Measurements from ENCODE around the gene PDGFC. TPM values are rescaled to one million over a fixed set of nuclear protein-coding genes. Genes with fewer than 3 reads are reported as not detected.
A peak's percentile ranks its signal among the peaks of the same experiment; 100 is the strongest.

PDGFC gene
- total and polyA plus RNA-seq, 2 of the 13 experiments (the other 11 are each of a cell fraction or from before 2014, with no cell fraction given), result 4.6 to 9.1 TPM

DNA sequence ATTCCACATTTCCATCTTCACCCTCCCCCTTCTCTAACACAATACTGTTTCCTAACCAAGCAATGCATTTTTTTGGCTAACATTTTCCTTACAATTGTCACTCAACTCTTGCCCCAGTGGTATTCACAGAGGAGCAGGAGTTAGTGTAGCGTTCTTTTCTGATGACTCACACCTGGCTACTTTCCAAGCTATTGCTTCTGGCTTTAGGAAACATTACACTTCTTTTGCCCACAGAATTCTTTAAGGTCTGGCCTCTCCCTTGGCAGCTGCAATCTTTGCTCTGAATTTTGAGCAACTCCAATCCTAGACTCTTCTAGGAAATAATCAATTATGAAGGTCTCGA is 27.5 kb upstream of the PDGFC start (continued):
- TF ChIP-seq ZNF496 (CRISPR knock-in tag; IDR thresholded peaks at IDR 0.05; ENCODE audit: insufficient replicate concordance), result no peak
- no peak for TF ChIP-seq RBM22 (optimal IDR thresholded peaks at IDR 0.05; ENCODE audit: low read length)
- TF ChIP-seq ZNF562 (CRISPR knock-in tag; IDR thresholded peaks at IDR 0.05; ENCODE audit: borderline replicate concordance), result no peak
- TF ChIP-seq FOSL1 (CRISPR knock-in tag; IDR thresholded peaks at IDR 0.05; ENCODE audit: borderline replicate concordance), result peak; percentile 60; the same call in 1 of the 2 replicates
- TF ChIP-seq, protein P1, sequence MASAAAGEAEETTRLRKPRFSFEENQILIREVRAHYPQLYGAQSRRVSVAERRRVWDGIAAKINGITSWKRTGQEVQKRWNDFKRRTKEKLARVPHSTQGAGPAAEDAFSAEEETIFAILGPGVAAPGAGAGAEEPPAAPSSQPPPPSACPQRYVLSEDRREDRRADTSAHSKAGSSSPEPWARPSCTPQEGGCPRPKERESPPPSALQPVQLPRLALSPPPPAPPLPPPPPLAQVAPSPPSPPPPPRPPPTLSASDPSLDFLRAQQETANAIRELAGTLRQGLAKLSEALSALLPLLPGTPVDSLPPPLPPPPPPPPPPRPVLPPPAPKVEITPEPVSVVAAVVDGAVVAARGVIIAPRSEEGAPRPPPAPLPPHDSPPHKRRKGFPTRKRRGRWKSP (CRISPR knock-in tag; IDR thresholded peaks at IDR 0.05), result no peak
- no peak for TF ChIP-seq ATF7 (IDR thresholded peaks at IDR 0.05)
- no peak for TF ChIP-seq ATF7 (CRISPR knock-in tag; IDR thresholded peaks at IDR 0.05)
- TF ChIP-seq ZNF879 (CRISPR knock-in tag; IDR thresholded peaks at IDR 0.05), result no peak
- TF ChIP-seq, protein P2, sequence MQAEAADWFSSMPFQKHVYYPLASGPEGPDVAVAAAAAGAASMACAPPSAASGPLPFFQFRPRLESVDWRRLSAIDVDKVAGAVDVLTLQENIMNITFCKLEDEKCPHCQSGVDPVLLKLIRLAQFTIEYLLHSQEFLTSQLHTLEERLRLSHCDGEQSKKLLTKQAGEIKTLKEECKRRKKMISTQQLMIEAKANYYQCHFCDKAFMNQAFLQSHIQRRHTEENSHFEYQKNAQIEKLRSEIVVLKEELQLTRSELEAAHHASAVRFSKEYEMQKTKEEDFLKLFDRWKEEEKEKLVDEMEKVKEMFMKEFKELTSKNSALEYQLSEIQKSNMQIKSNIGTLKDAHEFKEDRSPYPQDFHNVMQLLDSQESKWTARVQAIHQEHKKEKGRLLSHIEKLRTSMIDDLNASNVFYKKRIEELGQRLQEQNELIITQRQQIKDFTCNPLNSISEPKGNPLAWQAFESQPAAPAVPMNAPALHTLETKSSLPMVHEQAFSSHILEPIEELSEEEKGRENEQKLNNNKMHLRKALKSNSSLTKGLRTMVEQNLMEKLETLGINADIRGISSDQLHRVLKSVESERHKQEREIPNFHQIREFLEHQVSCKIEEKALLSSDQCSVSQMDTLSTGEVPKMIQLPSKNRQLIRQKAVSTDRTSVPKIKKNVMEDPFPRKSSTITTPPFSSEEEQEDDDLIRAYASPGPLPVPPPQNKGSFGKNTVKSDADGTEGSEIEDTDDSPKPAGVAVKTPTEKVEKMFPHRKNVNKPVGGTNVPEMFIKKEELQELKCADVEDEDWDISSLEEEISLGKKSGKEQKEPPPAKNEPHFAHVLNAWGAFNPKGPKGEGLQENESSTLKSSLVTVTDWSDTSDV (CRISPR knock-in tag; IDR thresholded peaks at IDR 0.05), result no peak
- peak; percentile 62; the same call in 1 of the 2 replicates for TF ChIP-seq JUNB (CRISPR knock-in tag; IDR thresholded peaks at IDR 0.05; ENCODE audit: borderline replicate concordance)
- TF ChIP-seq ZNF460 (CRISPR knock-in tag; IDR thresholded peaks at IDR 0.05; ENCODE audit: borderline replicate concordance), result no peak
- no peak for TF ChIP-seq ZNF577 (CRISPR knock-in tag; IDR thresholded peaks at IDR 0.05; ENCODE audit: borderline replicate concordance, low read depth)
- TF ChIP-seq ZNF674 (CRISPR knock-in tag; IDR thresholded peaks at IDR 0.05; ENCODE audit: low read depth), result no peak
- no peak for TF ChIP-seq ZNF703 (CRISPR knock-in tag; IDR thresholded peaks at IDR 0.05; ENCODE audit: borderline replicate concordance)
- TF ChIP-seq ZNF121 (CRISPR knock-in tag; IDR thresholded peaks at IDR 0.05), result no peak
- no peak for TF ChIP-seq HOXA3 (CRISPR knock-in tag; IDR thresholded peaks at IDR 0.05)
- TF ChIP-seq, protein P3, sequence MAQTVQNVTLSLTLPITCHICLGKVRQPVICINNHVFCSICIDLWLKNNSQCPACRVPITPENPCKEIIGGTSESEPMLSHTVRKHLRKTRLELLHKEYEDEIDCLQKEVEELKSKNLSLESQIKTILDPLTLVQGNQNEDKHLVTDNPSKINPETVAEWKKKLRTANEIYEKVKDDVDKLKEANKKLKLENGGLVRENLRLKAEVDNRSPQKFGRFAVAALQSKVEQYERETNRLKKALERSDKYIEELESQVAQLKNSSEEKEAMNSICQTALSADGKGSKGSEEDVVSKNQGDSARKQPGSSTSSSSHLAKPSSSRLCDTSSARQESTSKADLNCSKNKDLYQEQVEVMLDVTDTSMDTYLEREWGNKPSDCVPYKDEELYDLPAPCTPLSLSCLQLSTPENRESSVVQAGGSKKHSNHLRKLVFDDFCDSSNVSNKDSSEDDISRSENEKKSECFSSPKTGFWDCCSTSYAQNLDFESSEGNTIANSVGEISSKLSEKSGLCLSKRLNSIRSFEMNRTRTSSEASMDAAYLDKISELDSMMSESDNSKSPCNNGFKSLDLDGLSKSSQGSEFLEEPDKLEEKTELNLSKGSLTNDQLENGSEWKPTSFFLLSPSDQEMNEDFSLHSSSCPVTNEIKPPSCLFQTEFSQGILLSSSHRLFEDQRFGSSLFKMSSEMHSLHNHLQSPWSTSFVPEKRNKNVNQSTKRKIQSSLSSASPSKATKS (CRISPR knock-in tag; IDR thresholded peaks at IDR 0.05), result no peak
- TF ChIP-seq KDM5A (IDR thresholded peaks at IDR 0.05; ENCODE audit: borderline replicate concordance, low read length), result no peak
- TF ChIP-seq, protein P4, sequence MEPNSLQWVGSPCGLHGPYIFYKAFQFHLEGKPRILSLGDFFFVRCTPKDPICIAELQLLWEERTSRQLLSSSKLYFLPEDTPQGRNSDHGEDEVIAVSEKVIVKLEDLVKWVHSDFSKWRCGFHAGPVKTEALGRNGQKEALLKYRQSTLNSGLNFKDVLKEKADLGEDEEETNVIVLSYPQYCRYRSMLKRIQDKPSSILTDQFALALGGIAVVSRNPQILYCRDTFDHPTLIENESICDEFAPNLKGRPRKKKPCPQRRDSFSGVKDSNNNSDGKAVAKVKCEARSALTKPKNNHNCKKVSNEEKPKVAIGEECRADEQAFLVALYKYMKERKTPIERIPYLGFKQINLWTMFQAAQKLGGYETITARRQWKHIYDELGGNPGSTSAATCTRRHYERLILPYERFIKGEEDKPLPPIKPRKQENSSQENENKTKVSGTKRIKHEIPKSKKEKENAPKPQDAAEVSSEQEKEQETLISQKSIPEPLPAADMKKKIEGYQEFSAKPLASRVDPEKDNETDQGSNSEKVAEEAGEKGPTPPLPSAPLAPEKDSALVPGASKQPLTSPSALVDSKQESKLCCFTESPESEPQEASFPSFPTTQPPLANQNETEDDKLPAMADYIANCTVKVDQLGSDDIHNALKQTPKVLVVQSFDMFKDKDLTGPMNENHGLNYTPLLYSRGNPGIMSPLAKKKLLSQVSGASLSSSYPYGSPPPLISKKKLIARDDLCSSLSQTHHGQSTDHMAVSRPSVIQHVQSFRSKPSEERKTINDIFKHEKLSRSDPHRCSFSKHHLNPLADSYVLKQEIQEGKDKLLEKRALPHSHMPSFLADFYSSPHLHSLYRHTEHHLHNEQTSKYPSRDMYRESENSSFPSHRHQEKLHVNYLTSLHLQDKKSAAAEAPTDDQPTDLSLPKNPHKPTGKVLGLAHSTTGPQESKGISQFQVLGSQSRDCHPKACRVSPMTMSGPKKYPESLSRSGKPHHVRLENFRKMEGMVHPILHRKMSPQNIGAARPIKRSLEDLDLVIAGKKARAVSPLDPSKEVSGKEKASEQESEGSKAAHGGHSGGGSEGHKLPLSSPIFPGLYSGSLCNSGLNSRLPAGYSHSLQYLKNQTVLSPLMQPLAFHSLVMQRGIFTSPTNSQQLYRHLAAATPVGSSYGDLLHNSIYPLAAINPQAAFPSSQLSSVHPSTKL (CRISPR knock-in tag; IDR thresholded peaks at IDR 0.05), result peak; percentile 42; the same call in 1 of the 2 replicates
- no peak for TF ChIP-seq MXI1 (IDR thresholded peaks at IDR 0.05; ENCODE audit: borderline replicate concordance, low read depth, low read length)
- no peak for TF ChIP-seq REL (CRISPR knock-in tag; conservative IDR thresholded peaks at IDR 0.05)
- no peak for TF ChIP-seq ZNF720 (CRISPR knock-in tag; IDR thresholded peaks at IDR 0.05)

All from HepG2 (cell line).